SU-DHL-6 (cell line): ENCODE results near the gene SLC22A17.

Experiments
- CTCF ChIP-seq: fragments of 200-600 bp; sonication (generic); IDR thresholded peaks from one replicate; pipeline ENCODE4 v1.5.1; 2017; ENCODE audit warnings: antibody characterized with exemption, mild to moderate bottlenecking, low read length, moderate library complexity; ENCODE audit not compliant: insufficient read depth, poor library complexity, severe bottlenecking
- EZH2phosphoT487 ChIP-seq: fragments of 200-600 bp; sonication (generic), shearing (Covaris generic); conservative IDR thresholded peaks from 2 replicates; pipeline ENCODE4 v1.6.1; 2018; ENCODE audit warnings: mild to moderate bottlenecking, antibody characterized with exemption, low read length, moderate library complexity, mixed read lengths

GRCh38 chr14:23352506-23353432 is at the start of gene SLC22A17:
- TF ChIP-seq CTCF (no peak), EZH2phosphoT487 (no peak)
